Cardiac muscle cell (in vitro differentiated cells and primary cell): Measurements from ENCODE around the gene HBA2. TPM values are rescaled to one million over a fixed set of nuclear protein-coding genes. Genes with fewer than 3 reads are reported as not detected.
"Not testable (repeated sequence)": the region's sequence is repeated elsewhere in the genome, so short reads cannot be mapped to it uniquely, and the experiment has no call there.

ENCODE experiments used
- DNase-seq, 2 donors: peaks; one replicate each; pipeline versions ENCODE4 v3.0.0 to v3.0.0-alpha.2; 2010 to 2017; ENCODE audit warnings: low read depth in 1 of 2, low spot score in 1 of 2
- H3K27ac ChIP-seq: fragments of 200-600 bp; sonication (generic); 2 replicates; pipeline ENCODE4 v1.5.1; 2016
- H3K27me3 ChIP-seq: fragments of 200-600 bp; sonication (generic); 2 replicates; pipeline ENCODE4 v1.6.0; 2016; ENCODE audit warnings: control low read depth
- H3K36me3 ChIP-seq: fragments of 200-600 bp; sonication (generic); 2 replicates; pipeline ENCODE4 v1.5.1; 2016; ENCODE audit warnings: control low read depth
- H3K4me1 ChIP-seq: fragments of 200-600 bp; sonication (generic); 2 replicates; pipeline ENCODE4 v1.8.1; 2017; ENCODE audit warnings: low read depth, mild to moderate bottlenecking, mixed run types
- H3K4me3 ChIP-seq: fragments of 200-600 bp; sonication (generic); 2 replicates; pipeline ENCODE4 v1.5.1; 2016; ENCODE audit warnings: mild to moderate bottlenecking
- H3K9me3 ChIP-seq: fragments of 200-600 bp; sonication (generic); 2 replicates; pipeline ENCODE4 v1.5.1; 2017; ENCODE audit warnings: low read depth, mild to moderate bottlenecking, control low read depth
- CTCF ChIP-seq: IDR thresholded peaks from 2 replicates; pipeline ENCODE4 v1.5.1; 2012; ENCODE audit warnings: low read depth, mild to moderate bottlenecking, low read length
- polyA plus RNA-seq: library from polyadenylated mRNA; unstranded; fragments of >200 nt; fragmentation: Nextera tagmentation; extraction: Ambion mirVana; gene quantifications from 2 replicates; pipeline ENCODE4 v1.2.1, GENCODE V29; 2016
- total RNA-seq: library from RNA; depleted of rRNA; stranded (reverse); fragments of >200 nt; gene quantifications from 2 replicates; pipeline ENCODE4 v1.2.3, GENCODE V29; 2016

Gene HBA2
- total and polyA plus RNA-seq, 2 experiments from 2014 or later, result 1.3 TPM; not detected in 1

- not testable (repeated sequence) for H3K4me3 ChIP-seq, H3K9me3 ChIP-seq, DNase-seq, H3K4me1 ChIP-seq, H3K27me3 ChIP-seq
- Histone ChIP-seq H3K27ac (peak overlapping the region; percentile 39), H3K36me3 (peaks cover 52% of the 10 kb centered on the region)
Measured at GRCh38 chr16:211631-212180, 39.0 kb downstream of the HBA2 start.

- Histone ChIP-seq H3K4me3 (no peak overlapping the region), H3K36me3 (peaks cover 49% of the 10 kb centered on the region), H3K27me3 (no peaks in the 10 kb centered on the region), H3K9me3 (no peaks in the 10 kb centered on the region), H3K27ac (no peak overlapping the region), H3K4me1 (no peaks in the 10 kb centered on the region)
- peak in 1 of 2 donors; percentile 7 for DNase-seq
- no peak for TF ChIP-seq CTCF
Measured at GRCh38 chr16:212999-213398, 40.3 kb downstream of the HBA2 start.

- DNase-seq, result no peak
- TF ChIP-seq CTCF, result no peak
Measured at GRCh38 chr16:220021-220420, 47.3 kb downstream of the HBA2 start.

More at GRCh38 chr16:220021-220420, 47.3 kb downstream of the HBA2 start:
- no peaks in the 10 kb centered on the region for H3K27me3 ChIP-seq
- H3K27ac ChIP-seq, result no peak overlapping the region
- H3K4me1 ChIP-seq, result no peaks in the 10 kb centered on the region
- H3K9me3 ChIP-seq, result no peaks in the 10 kb centered on the region
- H3K4me3 ChIP-seq, result no peak overlapping the region
- H3K36me3 ChIP-seq, result peaks cover 42% of the 10 kb centered on the region

Other genes starting within 250 kb of the HBA2 start
- 6.7 and 7.1 TPM in 2 replicates for gene POLR3K, start 119.3 kb upstream of the HBA2 start, total RNA-seq
- 28.7 and 29.6 TPM in 2 replicates for gene POLR3K, start 119.3 kb upstream of the HBA2 start, polyA plus RNA-seq
- gene SNRNP25, start 119.0 kb upstream of the HBA2 start, total RNA-seq, result 44.7 and 70.3 TPM in 2 replicates
- 94.2 and 123 TPM in 2 replicates for gene SNRNP25, start 119.0 kb upstream of the HBA2 start, polyA plus RNA-seq
- 27.2 and 28.2 TPM in 2 replicates for gene RHBDF1, start 100.2 kb upstream of the HBA2 start, total RNA-seq
- gene RHBDF1, start 100.2 kb upstream of the HBA2 start, polyA plus RNA-seq, result 27.9 and 38.2 TPM in 2 replicates
- gene MPG, start 94.7 kb upstream of the HBA2 start, total RNA-seq, result 90.2 and 135 TPM in 2 replicates
- 78.2 and 93.7 TPM in 2 replicates for gene MPG, start 94.7 kb upstream of the HBA2 start, polyA plus RNA-seq
- 20.9 and 24.3 TPM in 2 replicates for gene NPRL3, start 34.2 kb upstream of the HBA2 start, total RNA-seq
- gene NPRL3, start 34.2 kb upstream of the HBA2 start, polyA plus RNA-seq, result 36.8 and 38.8 TPM in 2 replicates
- gene HBZ, start 20.2 kb upstream of the HBA2 start, total RNA-seq, result not detected in 2 replicates
- not detected in 2 replicates for gene HBZ, start 20.2 kb upstream of the HBA2 start, polyA plus RNA-seq
- not detected in 2 replicates for gene HBM, start 6.9 kb upstream of the HBA2 start, total RNA-seq
- not detected in 2 replicates for gene HBM, start 6.9 kb upstream of the HBA2 start, polyA plus RNA-seq
- 0.42 TPM in 1 of 2 replicates, not detected in the other for gene HBA1, start 3.8 kb downstream of the HBA2 start, total RNA-seq
- gene HBA1, start 3.8 kb downstream of the HBA2 start, polyA plus RNA-seq, result 1.8 TPM in 1 of 2 replicates, not detected in the other
- 2.0 and 3.7 TPM in 2 replicates for gene HBQ1, start 7.6 kb downstream of the HBA2 start, total RNA-seq
- gene HBQ1, start 7.6 kb downstream of the HBA2 start, polyA plus RNA-seq, result 0.76 and 4.0 TPM in 2 replicates
- gene LUC7L, start 56.6 kb downstream of the HBA2 start, total RNA-seq, result 94.5 and 158 TPM in 2 replicates
- 91.0 and 105 TPM in 2 replicates for gene LUC7L, start 56.6 kb downstream of the HBA2 start, polyA plus RNA-seq
- gene FAM234A, start 61.9 kb downstream of the HBA2 start, total RNA-seq, result 128 and 136 TPM in 2 replicates
- 160 and 164 TPM in 2 replicates for gene FAM234A, start 61.9 kb downstream of the HBA2 start, polyA plus RNA-seq
- 6.6 and 14.8 TPM in 2 replicates for gene RGS11, start 103.1 kb downstream of the HBA2 start, total RNA-seq
- gene RGS11, start 103.1 kb downstream of the HBA2 start, polyA plus RNA-seq, result 12.0 and 17.0 TPM in 2 replicates
- 5.8 and 6.5 TPM in 2 replicates for gene ARHGDIG, start 107.7 kb downstream of the HBA2 start, total RNA-seq
- gene ARHGDIG, start 107.7 kb downstream of the HBA2 start, polyA plus RNA-seq, result 3.1 and 9.6 TPM in 2 replicates
- 0.78 and 3.2 TPM in 2 replicates for gene PDIA2, start 110.3 kb downstream of the HBA2 start, total RNA-seq
- 1.7 and 4.6 TPM in 2 replicates for gene PDIA2, start 110.3 kb downstream of the HBA2 start, polyA plus RNA-seq
- 29.1 and 49.7 TPM in 2 replicates for gene AXIN1, start 179.8 kb downstream of the HBA2 start, total RNA-seq
- gene AXIN1, start 179.8 kb downstream of the HBA2 start, polyA plus RNA-seq, result 16.5 and 25.4 TPM in 2 replicates
- 242 and 350 TPM in 2 replicates for gene MRPL28, start 197.7 kb downstream of the HBA2 start, total RNA-seq
- gene MRPL28, start 197.7 kb downstream of the HBA2 start, polyA plus RNA-seq, result 234 and 290 TPM in 2 replicates
- 135 and 167 TPM in 2 replicates for gene PGAP6, start 209.1 kb downstream of the HBA2 start, total RNA-seq
- 113 and 142 TPM in 2 replicates for gene PGAP6, start 209.1 kb downstream of the HBA2 start, polyA plus RNA-seq
- 352 and 452 TPM in 2 replicates for gene NME4, start 224.3 kb downstream of the HBA2 start, total RNA-seq
- gene NME4, start 224.3 kb downstream of the HBA2 start, polyA plus RNA-seq, result 518 and 664 TPM in 2 replicates
- gene DECR2, start 229.0 kb downstream of the HBA2 start, total RNA-seq, result 48.7 and 51.5 TPM in 2 replicates
- gene DECR2, start 229.0 kb downstream of the HBA2 start, polyA plus RNA-seq, result 49.5 and 50.0 TPM in 2 replicates